Cardiac muscle cell (in vitro differentiated cells and primary cell): ENCODE results near the gene STXBP2. TPM values are rescaled to one million over a fixed set of nuclear protein-coding genes. Genes with fewer than 3 reads are reported as not detected.

ENCODE experiments used
- DNase-seq, 2 donors: peaks; one replicate each; pipeline versions ENCODE4 v3.0.0 to v3.0.0-alpha.2; 2010 to 2017; ENCODE audit warnings: low read depth in 1 of 2, low spot score in 1 of 2
- H3K27ac ChIP-seq: fragments of 200-600 bp; sonication (generic); 2 replicates; pipeline ENCODE4 v1.5.1; 2016
- H3K27me3 ChIP-seq: fragments of 200-600 bp; sonication (generic); 2 replicates; pipeline ENCODE4 v1.6.0; 2016; ENCODE audit warnings: control low read depth
- H3K36me3 ChIP-seq: fragments of 200-600 bp; sonication (generic); 2 replicates; pipeline ENCODE4 v1.5.1; 2016; ENCODE audit warnings: control low read depth
- H3K4me1 ChIP-seq: fragments of 200-600 bp; sonication (generic); 2 replicates; pipeline ENCODE4 v1.8.1; 2017; ENCODE audit warnings: low read depth, mild to moderate bottlenecking, mixed run types
- H3K4me3 ChIP-seq: fragments of 200-600 bp; sonication (generic); 2 replicates; pipeline ENCODE4 v1.5.1; 2016; ENCODE audit warnings: mild to moderate bottlenecking
- H3K9me3 ChIP-seq: fragments of 200-600 bp; sonication (generic); 2 replicates; pipeline ENCODE4 v1.5.1; 2017; ENCODE audit warnings: low read depth, mild to moderate bottlenecking, control low read depth
- polyA plus RNA-seq: library from polyadenylated mRNA; unstranded; fragments of >200 nt; fragmentation: Nextera tagmentation; extraction: Ambion mirVana; gene quantifications from 2 replicates; pipeline ENCODE4 v1.2.1, GENCODE V29; 2016
- total RNA-seq: library from RNA; depleted of rRNA; stranded (reverse); fragments of >200 nt; gene quantifications from 2 replicates; pipeline ENCODE4 v1.2.3, GENCODE V29; 2016
- TF ChIP-seq, protein P1 (sequence below): IDR thresholded peaks from 2 replicates; pipeline ENCODE4 v1.5.1; 2012; ENCODE audit warnings: low read depth, mild to moderate bottlenecking, low read length

STXBP2 gene
- total and polyA plus RNA-seq, 2 experiments from 2014 or later = 32.7 to 33.6 TPM

DNA sequence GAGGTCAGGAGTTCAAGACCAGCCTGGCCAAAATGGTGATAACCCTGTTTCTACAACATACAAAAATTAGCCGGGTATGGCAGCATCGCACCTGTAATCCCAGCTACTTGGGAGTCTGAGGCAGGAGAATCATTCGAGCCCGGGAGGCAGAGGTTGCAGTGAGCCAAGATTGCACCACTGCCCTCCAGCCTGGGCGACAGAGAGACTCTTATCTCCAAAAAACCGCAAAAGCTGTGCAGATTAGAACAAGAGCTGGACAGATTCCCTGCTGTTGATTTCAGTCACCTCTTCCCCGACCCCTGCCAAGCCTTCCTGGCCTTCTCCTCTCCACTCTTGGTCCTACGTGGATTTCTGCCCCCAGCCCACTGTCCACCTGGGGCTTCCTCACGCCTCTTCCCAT, 33.0 kb upstream of the STXBP2 start:
- H3K36me3 ChIP-seq = no peaks in the 10 kb centered on the region
- peak in 1 of 2 donors; percentile 43 for DNase-seq
- TF ChIP-seq, protein P1, sequence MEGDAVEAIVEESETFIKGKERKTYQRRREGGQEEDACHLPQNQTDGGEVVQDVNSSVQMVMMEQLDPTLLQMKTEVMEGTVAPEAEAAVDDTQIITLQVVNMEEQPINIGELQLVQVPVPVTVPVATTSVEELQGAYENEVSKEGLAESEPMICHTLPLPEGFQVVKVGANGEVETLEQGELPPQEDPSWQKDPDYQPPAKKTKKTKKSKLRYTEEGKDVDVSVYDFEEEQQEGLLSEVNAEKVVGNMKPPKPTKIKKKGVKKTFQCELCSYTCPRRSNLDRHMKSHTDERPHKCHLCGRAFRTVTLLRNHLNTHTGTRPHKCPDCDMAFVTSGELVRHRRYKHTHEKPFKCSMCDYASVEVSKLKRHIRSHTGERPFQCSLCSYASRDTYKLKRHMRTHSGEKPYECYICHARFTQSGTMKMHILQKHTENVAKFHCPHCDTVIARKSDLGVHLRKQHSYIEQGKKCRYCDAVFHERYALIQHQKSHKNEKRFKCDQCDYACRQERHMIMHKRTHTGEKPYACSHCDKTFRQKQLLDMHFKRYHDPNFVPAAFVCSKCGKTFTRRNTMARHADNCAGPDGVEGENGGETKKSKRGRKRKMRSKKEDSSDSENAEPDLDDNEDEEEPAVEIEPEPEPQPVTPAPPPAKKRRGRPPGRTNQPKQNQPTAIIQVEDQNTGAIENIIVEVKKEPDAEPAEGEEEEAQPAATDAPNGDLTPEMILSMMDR = no peak

DNA sequence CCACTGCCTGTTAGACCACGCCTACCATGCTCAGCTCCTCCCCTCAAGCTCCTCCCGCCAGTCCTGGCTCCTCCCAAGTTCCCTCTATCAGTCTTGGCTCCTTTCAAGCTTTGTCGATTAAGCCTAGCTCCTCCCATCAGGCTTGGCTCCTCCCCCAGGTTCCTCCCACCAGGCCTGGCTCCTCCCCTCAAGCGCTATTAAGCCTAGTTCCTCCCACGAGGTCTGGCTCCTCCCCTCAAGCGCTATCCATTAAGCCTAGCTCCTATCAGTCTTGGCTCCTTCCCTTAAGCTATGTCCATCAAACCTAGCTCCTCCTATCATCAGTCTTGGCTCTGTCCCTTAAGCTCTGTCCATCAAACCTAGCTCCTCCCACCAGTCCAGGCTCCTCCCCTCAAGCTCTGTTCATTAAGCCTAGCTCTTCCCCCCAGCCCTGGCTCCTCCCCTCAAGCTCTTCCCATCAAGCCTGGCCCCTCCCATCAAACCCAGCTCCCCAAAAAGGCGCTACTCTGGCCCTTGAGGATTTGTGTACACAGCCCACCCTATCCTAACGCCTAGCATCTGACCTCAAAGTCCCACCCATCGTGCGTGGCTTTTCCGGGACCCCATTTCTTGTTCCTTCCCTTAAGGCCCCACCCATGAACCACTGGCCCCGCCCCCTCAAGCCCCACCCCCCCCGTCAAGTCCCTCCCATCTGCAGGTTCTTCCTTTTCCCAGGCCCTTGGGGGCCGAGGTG, 31.3 kb upstream of the STXBP2 start:
- TF ChIP-seq, protein P1 = no peak
- Histone ChIP-seq H3K9me3 (no peaks in the 10 kb centered on the region), H3K4me1 (no peaks in the 10 kb centered on the region), H3K4me3 (no peak overlapping the region), H3K27ac (no peak overlapping the region), H3K27me3 (no peaks in the 10 kb centered on the region), H3K36me3 (no peaks in the 10 kb centered on the region)
- peak in 1 of 2 donors; percentile 38 for DNase-seq

More for the DNA sequence above, 33.0 kb upstream of the STXBP2 start:
- Histone ChIP-seq H3K4me1 (no peaks in the 10 kb centered on the region), H3K4me3 (no peak overlapping the region), H3K27ac (no peak overlapping the region), H3K27me3 (no peaks in the 10 kb centered on the region), H3K9me3 (no peaks in the 10 kb centered on the region)

- no peaks in the 10 kb centered on the region for H3K9me3 ChIP-seq
- H3K4me3 ChIP-seq = no peak overlapping the region
- H3K27me3 ChIP-seq = no peaks in the 10 kb centered on the region
- H3K27ac ChIP-seq = no peak overlapping the region
- TF ChIP-seq, protein P1 = no peak
- no peaks in the 10 kb centered on the region for H3K4me1 ChIP-seq
- DNase-seq = no peak
- no peaks in the 10 kb centered on the region for H3K36me3 ChIP-seq
Measured at GRCh38 chr19:7606289-7606688, 30.6 kb upstream of the STXBP2 start.

GRCh38 chr19:7607212-7607873, 29.6 kb upstream of the STXBP2 start:
- Histone ChIP-seq H3K9me3 (no peaks in the 10 kb centered on the region), H3K27ac (no peak overlapping the region), H3K27me3 (no peaks in the 10 kb centered on the region), H3K36me3 (no peaks in the 10 kb centered on the region), H3K4me3 (no peak overlapping the region), H3K4me1 (no peaks in the 10 kb centered on the region)
- TF ChIP-seq, protein P1 = no peak
- DNase-seq = no peak

- no peaks in the 10 kb centered on the region for H3K9me3 ChIP-seq
- no peak overlapping the region for H3K4me3 ChIP-seq
- no peaks in the 10 kb centered on the region for H3K27me3 ChIP-seq
- H3K36me3 ChIP-seq = no peaks in the 10 kb centered on the region
- no peak overlapping the region for H3K27ac ChIP-seq
- TF ChIP-seq, protein P1 = no peak
- no peak for DNase-seq
- no peaks in the 10 kb centered on the region for H3K4me1 ChIP-seq
Measured at GRCh38 chr19:7607874-7608560, 28.9 kb upstream of the STXBP2 start.
